Vagina (tissue), 2 donors: Measurements from ENCODE around the gene MARK3.

Source experiments
- CTCF ChIP-seq, 3 experiments: fragments of 450-650 bp in 2 of 3; fragments of 200-600 bp in 1 of 3; sonication (generic) in 1 of 3; IDR thresholded peaks; one replicate each; pipeline ENCODE4 v1.5.1; 2017 to 2019; ENCODE audit warnings: antibody characterized with exemption in 3 of 3, mild to moderate bottlenecking in 2 of 3, moderate library complexity in 2 of 3
- POLR2A ChIP-seq, 2 donors: fragments of 450-650 bp; IDR thresholded peaks; one replicate each; pipeline ENCODE4 v1.6.1; 2017; ENCODE audit warnings: antibody characterized with exemption in 2 of 2, mild to moderate bottlenecking in 2 of 2, moderate library complexity in 2 of 2
- POLR2AphosphoS5 ChIP-seq, 2 donors: sonication (generic); formaldehyde crosslinking; IDR thresholded peaks; one replicate each; pipeline ENCODE4 v1.9.0; 2017; ENCODE audit warnings: antibody characterized with exemption in 2 of 2, mild to moderate bottlenecking in 2 of 2, low read depth in 1 of 2; ENCODE audit not compliant: insufficient read depth in 1 of 2

- TF ChIP-seq POLR2A (IDR thresholded peaks at IDR 0.05) = no peak
- peak; percentile 18 to 69 (median 44) for TF ChIP-seq CTCF (IDR thresholded peaks at IDR 0.05)
- peak; percentile 9 to 86 for TF ChIP-seq POLR2AphosphoS5 (IDR thresholded peaks at IDR 0.05; ENCODE audit: insufficient read depth in 1 of 2, low read depth in 1 of 2)
Observed at GRCh38 chr14:103520657-103521437, 135.6 kb downstream of the MARK3 start.
